ENCODE measurements around the gene PAFAH1B1.

DNA sequence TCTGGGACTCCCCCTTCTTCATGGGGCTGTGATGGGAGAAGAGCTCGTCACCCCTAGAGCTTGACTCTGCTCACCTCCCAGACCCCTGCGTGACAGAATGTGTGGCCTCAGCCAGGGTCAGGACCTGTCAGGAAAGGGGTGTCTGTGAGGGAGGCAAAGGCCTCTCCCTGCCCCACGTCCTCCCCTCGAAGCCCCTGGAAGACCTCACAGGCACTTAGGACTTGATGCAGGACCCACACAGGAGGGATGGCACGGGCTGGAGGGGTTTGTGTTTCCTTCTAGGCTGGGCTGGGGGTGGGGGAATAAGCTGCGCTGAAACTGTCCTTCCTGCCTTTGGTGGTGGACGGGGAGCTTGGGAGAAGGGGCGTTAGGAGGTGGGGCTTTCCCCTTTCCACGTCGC is 129.2 kb downstream of the PAFAH1B1 start:
- TF ChIP-seq, protein P1, sequence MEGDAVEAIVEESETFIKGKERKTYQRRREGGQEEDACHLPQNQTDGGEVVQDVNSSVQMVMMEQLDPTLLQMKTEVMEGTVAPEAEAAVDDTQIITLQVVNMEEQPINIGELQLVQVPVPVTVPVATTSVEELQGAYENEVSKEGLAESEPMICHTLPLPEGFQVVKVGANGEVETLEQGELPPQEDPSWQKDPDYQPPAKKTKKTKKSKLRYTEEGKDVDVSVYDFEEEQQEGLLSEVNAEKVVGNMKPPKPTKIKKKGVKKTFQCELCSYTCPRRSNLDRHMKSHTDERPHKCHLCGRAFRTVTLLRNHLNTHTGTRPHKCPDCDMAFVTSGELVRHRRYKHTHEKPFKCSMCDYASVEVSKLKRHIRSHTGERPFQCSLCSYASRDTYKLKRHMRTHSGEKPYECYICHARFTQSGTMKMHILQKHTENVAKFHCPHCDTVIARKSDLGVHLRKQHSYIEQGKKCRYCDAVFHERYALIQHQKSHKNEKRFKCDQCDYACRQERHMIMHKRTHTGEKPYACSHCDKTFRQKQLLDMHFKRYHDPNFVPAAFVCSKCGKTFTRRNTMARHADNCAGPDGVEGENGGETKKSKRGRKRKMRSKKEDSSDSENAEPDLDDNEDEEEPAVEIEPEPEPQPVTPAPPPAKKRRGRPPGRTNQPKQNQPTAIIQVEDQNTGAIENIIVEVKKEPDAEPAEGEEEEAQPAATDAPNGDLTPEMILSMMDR (IDR thresholded peaks at IDR 0.05) = no peak
- no peak for TF ChIP-seq POLR2A (IDR thresholded peaks at IDR 0.05)

Measured in adrenal gland (tissue), 5 donors.